Uterus (tissue), 2 donors: ENCODE data around the gene STAM2.

Source experiments
- CTCF ChIP-seq, 4 experiments: fragments of 200-600 bp in 2 of 4; fragments of 450-650 bp in 2 of 4; sonication (generic) in 2 of 4; IDR thresholded peaks; one replicate each; pipeline ENCODE4 v1.5.1; 2016 to 2019; ENCODE audit warnings: antibody characterized with exemption in 4 of 4, mild to moderate bottlenecking in 2 of 4, moderate library complexity in 1 of 4
- POLR2A ChIP-seq, 2 donors: fragments of 450-650 bp; IDR thresholded peaks; one replicate each; pipeline ENCODE4 v1.6.1; 2016; ENCODE audit warnings: antibody characterized with exemption in 2 of 2, mild to moderate bottlenecking in 1 of 2, moderate library complexity in 1 of 2

- TF ChIP-seq CTCF (IDR thresholded peaks at IDR 0.05) (no peak), POLR2A (IDR thresholded peaks at IDR 0.05) (no peak)
Measured at GRCh38 chr2:152219077-152219828, 43.7 kb upstream of the STAM2 start.
